UCSD-AML1 (cell line): ENCODE data around the gene ULBP3.
"Not testable (repeated sequence)": the region's sequence is repeated elsewhere in the genome, so short reads cannot be mapped to it uniquely, and the experiment has no call there.

Source experiments
- DNase-seq: peaks from one replicate; lab custom pipeline; 2025; ENCODE audit not compliant: unreplicated experiment; lab: John Stamatoyannopoulos, UW

The ULBP3 gene

GRCh38 chr6:150076196-150076893, 7.4 kb upstream of the ULBP3 start:
- DNase-seq, result no peak

- DNase-seq, result no peak
Observed at GRCh38 chr6:150075034-150075421, 6.1 kb upstream of the ULBP3 start.

GRCh38 chr6:150074396-150075033, 5.6 kb upstream of the ULBP3 start:
- DNase-seq, result not testable (repeated sequence)

- DNase-seq, result peak; percentile 30
Observed at GRCh38 chr6:150072201-150072600, 3.3 kb upstream of the ULBP3 start.

GRCh38 chr6:150070236-150070818, 1.4 kb upstream of the ULBP3 start:
- DNase-seq, result no peak

- DNase-seq, result no peak
Observed at GRCh38 chr6:150069706-150070105, 785 bp upstream of the ULBP3 start.

GRCh38 chr6:150068151-150068550, 770 bp downstream of the ULBP3 start:
- DNase-seq, result no peak

- DNase-seq, result no peak
Observed at GRCh38 chr6:150065083-150065482, 3.8 kb downstream of the ULBP3 start.

GRCh38 chr6:150063640-150064039, 5.3 kb downstream of the ULBP3 start:
- DNase-seq, result no peak

- DNase-seq, result not testable (repeated sequence)
Observed at GRCh38 chr6:150059973-150060372, 8.9 kb downstream of the ULBP3 start.

- no peak for DNase-seq
Observed at GRCh38 chr6:150058986-150059385, 9.9 kb downstream of the ULBP3 start.

- no peak for DNase-seq
Observed at GRCh38 chr6:150058231-150058792, 10.6 kb downstream of the ULBP3 start.

- DNase-seq, result no peak
Observed at GRCh38 chr6:150057501-150057951, 11.4 kb downstream of the ULBP3 start.

GRCh38 chr6:150056916-150057315, 12.0 kb downstream of the ULBP3 start:
- no peak for DNase-seq

- DNase-seq, result no peak
Observed at GRCh38 chr6:150056156-150056555, 12.8 kb downstream of the ULBP3 start.

- DNase-seq, result no peak
Observed at GRCh38 chr6:150055131-150055530, 13.8 kb downstream of the ULBP3 start.

GRCh38 chr6:150053450-150053849, 15.5 kb downstream of the ULBP3 start:
- DNase-seq, result no peak

- no peak for DNase-seq
Observed at GRCh38 chr6:150050846-150051245, 18.1 kb downstream of the ULBP3 start.

- no peak for DNase-seq
Observed at GRCh38 chr6:150048099-150048498, 20.8 kb downstream of the ULBP3 start.

- DNase-seq, result no peak
Observed at GRCh38 chr6:150046943-150047342, 22.0 kb downstream of the ULBP3 start.

GRCh38 chr6:150044621-150045145, 24.2 kb downstream of the ULBP3 start:
- DNase-seq, result no peak
